Measurements from ENCODE around the gene WDR88. TPM values are rescaled to one million over a fixed set of nuclear protein-coding genes. Genes with fewer than 3 reads are reported as not detected.
"Not testable (repeated sequence)": the region's sequence is repeated elsewhere in the genome, so short reads cannot be mapped to it uniquely, and the experiment has no call there.

The WDR88 gene
- total and polyA plus RNA-seq, 3 experiments from 2014 or later: 0.25 TPM; not detected in 2

- CTCF ChIA-PET: no interaction called here
Measured at GRCh38 chr19:33207903-33208302, 76.0 kb downstream of the WDR88 start.

GRCh38 chr19:33208371-33208895 lies 76.5 kb downstream of the WDR88 start:
- no peaks in the 10 kb centered on the region for H3K27me3 Mint-ChIP-seq
- Histone ChIP-seq H3K36me3 (ENCODE audit: insufficient read depth, low read length) (no peaks in the 10 kb centered on the region), H3K4me1 (ENCODE audit: insufficient read depth, low read length) (no peaks in the 10 kb centered on the region), H3K27me3 (ENCODE audit: insufficient read depth, low read length, poor library complexity, severe bottlenecking) (no peaks in the 10 kb centered on the region), H3K4me3 (ENCODE audit: low read length) (no peak overlapping the region), H3K27ac (ENCODE audit: low read depth, low read length) (no peak overlapping the region), H3K9me3 (ENCODE audit: low read length) (no peaks in the 10 kb centered on the region)
- H3K36me3 Mint-ChIP-seq: no peaks in the 10 kb centered on the region
- H3K4me3 Mint-ChIP-seq: no peak overlapping the region
- no peak overlapping the region for H3K27ac Mint-ChIP-seq
- no peaks in the 10 kb centered on the region for H3K4me1 Mint-ChIP-seq
- POLR2A ChIA-PET: no interaction called here
- DNase-seq: no peak
- CTCF ChIA-PET: no interaction called here
- no peaks in the 10 kb centered on the region for H3K9me3 Mint-ChIP-seq

More at GRCh38 chr19:33207903-33208302, 76.0 kb downstream of the WDR88 start:
- H3K4me1 ChIP-seq (ENCODE audit: insufficient read depth, low read length): no peaks in the 10 kb centered on the region
- H3K27ac ChIP-seq (ENCODE audit: low read depth, low read length): no peak overlapping the region
- Mint-ChIP-seq H3K9me3 (no peaks in the 10 kb centered on the region), H3K36me3 (no peaks in the 10 kb centered on the region), H3K4me1 (no peaks in the 10 kb centered on the region), H3K27ac (no peak overlapping the region), H3K4me3 (no peak overlapping the region), H3K27me3 (no peaks in the 10 kb centered on the region)
- H3K4me3 ChIP-seq (ENCODE audit: low read length): no peak overlapping the region
- H3K9me3 ChIP-seq (ENCODE audit: low read length): no peaks in the 10 kb centered on the region
- no peaks in the 10 kb centered on the region for H3K36me3 ChIP-seq (ENCODE audit: insufficient read depth, low read length)
- DNase-seq: no peak
- H3K27me3 ChIP-seq (ENCODE audit: insufficient read depth, low read length, poor library complexity, severe bottlenecking): no peaks in the 10 kb centered on the region
- POLR2A ChIA-PET: no interaction called here

- no peaks in the 10 kb centered on the region for H3K27me3 ChIP-seq (ENCODE audit: insufficient read depth, low read length, poor library complexity, severe bottlenecking)
- no peaks in the 10 kb centered on the region for H3K4me1 ChIP-seq (ENCODE audit: insufficient read depth, low read length)
- no peaks in the 10 kb centered on the region for H3K9me3 ChIP-seq (ENCODE audit: low read length)
- H3K27ac ChIP-seq (ENCODE audit: low read depth, low read length): no peak overlapping the region
- CTCF ChIA-PET: no interaction called here
- H3K4me3 Mint-ChIP-seq: no peak overlapping the region
- H3K27ac Mint-ChIP-seq: no peak overlapping the region
- no peaks in the 10 kb centered on the region for H3K36me3 Mint-ChIP-seq
- no peak for DNase-seq
- no peaks in the 10 kb centered on the region for H3K27me3 Mint-ChIP-seq
- H3K4me3 ChIP-seq (ENCODE audit: low read length): no peak overlapping the region
- no peaks in the 10 kb centered on the region for H3K4me1 Mint-ChIP-seq
- H3K36me3 ChIP-seq (ENCODE audit: insufficient read depth, low read length): no peaks in the 10 kb centered on the region
- H3K9me3 Mint-ChIP-seq: no peaks in the 10 kb centered on the region
- POLR2A ChIA-PET: interaction anchor here (0.7 kb wide), 1 partner anchor 52 kb away, joined by 4 read pairs; no protein-coding TSS in a partner anchor
Measured at GRCh38 chr19:33208904-33209849, 77.3 kb downstream of the WDR88 start.

GRCh38 chr19:33209850-33210230 lies 77.9 kb downstream of the WDR88 start:
- H3K4me1 Mint-ChIP-seq; H3K27ac Mint-ChIP-seq; H3K36me3 Mint-ChIP-seq; H3K4me1 ChIP-seq (ENCODE audit: insufficient read depth, low read length); H3K4me3 ChIP-seq (ENCODE audit: low read length); DNase-seq; CTCF ChIA-PET; H3K9me3 Mint-ChIP-seq; H3K27ac ChIP-seq (ENCODE audit: low read depth, low read length); H3K27me3 Mint-ChIP-seq; H3K9me3 ChIP-seq (ENCODE audit: low read length); H3K4me3 Mint-ChIP-seq; H3K36me3 ChIP-seq (ENCODE audit: insufficient read depth, low read length); H3K27me3 ChIP-seq (ENCODE audit: insufficient read depth, low read length, poor library complexity, severe bottlenecking): not testable (repeated sequence)
- POLR2A ChIA-PET: interaction anchor here (0.7 kb wide), 1 partner anchor 51 kb away, joined by 4 read pairs; no protein-coding TSS in a partner anchor

GRCh38 chr19:33210266-33210940 lies 78.5 kb downstream of the WDR88 start:
- H3K9me3 Mint-ChIP-seq: no peaks in the 10 kb centered on the region
- no peak for DNase-seq
- ChIA-PET CTCF (no interaction called here), POLR2A (interaction anchor here (0.7 kb wide), 1 partner anchor 51 kb away, joined by 4 read pairs; no protein-coding TSS in a partner anchor)
- no peak overlapping the region for H3K27ac Mint-ChIP-seq
- H3K27me3 Mint-ChIP-seq: no peaks in the 10 kb centered on the region
- no peaks in the 10 kb centered on the region for H3K4me1 Mint-ChIP-seq
- H3K9me3 ChIP-seq (ENCODE audit: low read length): no peaks in the 10 kb centered on the region
- H3K27me3 ChIP-seq (ENCODE audit: insufficient read depth, low read length, poor library complexity, severe bottlenecking): no peaks in the 10 kb centered on the region
- H3K27ac ChIP-seq (ENCODE audit: low read depth, low read length): no peak overlapping the region
- H3K4me1 ChIP-seq (ENCODE audit: insufficient read depth, low read length): no peaks in the 10 kb centered on the region
- no peaks in the 10 kb centered on the region for H3K36me3 Mint-ChIP-seq
- no peak overlapping the region for H3K4me3 ChIP-seq (ENCODE audit: low read length)
- no peaks in the 10 kb centered on the region for H3K36me3 ChIP-seq (ENCODE audit: insufficient read depth, low read length)
- H3K4me3 Mint-ChIP-seq: no peak overlapping the region

GRCh38 chr19:33211794-33212435 lies 80.0 kb downstream of the WDR88 start:
- Histone ChIP-seq H3K27ac (ENCODE audit: low read depth, low read length) (no peak overlapping the region), H3K9me3 (ENCODE audit: low read length) (no peaks in the 10 kb centered on the region), H3K4me3 (ENCODE audit: low read length) (no peak overlapping the region), H3K4me1 (ENCODE audit: insufficient read depth, low read length) (no peaks in the 10 kb centered on the region), H3K27me3 (ENCODE audit: insufficient read depth, low read length, poor library complexity, severe bottlenecking) (no peaks in the 10 kb centered on the region), H3K36me3 (ENCODE audit: insufficient read depth, low read length) (no peaks in the 10 kb centered on the region)
- Mint-ChIP-seq H3K4me3 (no peak overlapping the region), H3K27me3 (peaks cover 0 to 1% of the 10 kb centered on the region in 2 donors), H3K9me3 (no peaks in the 10 kb centered on the region), H3K36me3 (no peaks in the 10 kb centered on the region), H3K27ac (no peak overlapping the region), H3K4me1 (no peaks in the 10 kb centered on the region)
- DNase-seq: no peak
- CTCF ChIA-PET: no interaction called here
- POLR2A ChIA-PET: no interaction called here

GRCh38 chr19:33212436-33213172 lies 80.7 kb downstream of the WDR88 start:
- Mint-ChIP-seq H3K27ac (no peak overlapping the region), H3K27me3 (peaks cover 0 to 1% of the 10 kb centered on the region in 2 donors), H3K4me1 (no peaks in the 10 kb centered on the region), H3K4me3 (no peak overlapping the region), H3K9me3 (no peaks in the 10 kb centered on the region), H3K36me3 (no peaks in the 10 kb centered on the region)
- Histone ChIP-seq H3K36me3 (ENCODE audit: insufficient read depth, low read length) (no peaks in the 10 kb centered on the region), H3K27me3 (ENCODE audit: insufficient read depth, low read length, poor library complexity, severe bottlenecking) (no peaks in the 10 kb centered on the region), H3K4me3 (ENCODE audit: low read length) (no peak overlapping the region), H3K4me1 (ENCODE audit: insufficient read depth, low read length) (no peaks in the 10 kb centered on the region), H3K27ac (ENCODE audit: low read depth, low read length) (no peak overlapping the region), H3K9me3 (ENCODE audit: low read length) (no peaks in the 10 kb centered on the region)
- POLR2A ChIA-PET: no interaction called here
- no peak for DNase-seq
- CTCF ChIA-PET: no interaction called here
